VCaP (cell line): ENCODE results near the gene WDR91.

Experiments
- H3K27ac ChIP-seq: fragments of 450-650 bp; 2 replicates; pipeline ENCODE4 v1.5.1; 2017
- CTCF ChIP-seq: fragments of 450-650 bp; conservative IDR thresholded peaks from 2 replicates; pipeline ENCODE4 v1.5.1; 2017; ENCODE audit warnings: mild to moderate bottlenecking, moderate library complexity

The WDR91 gene

DNA sequence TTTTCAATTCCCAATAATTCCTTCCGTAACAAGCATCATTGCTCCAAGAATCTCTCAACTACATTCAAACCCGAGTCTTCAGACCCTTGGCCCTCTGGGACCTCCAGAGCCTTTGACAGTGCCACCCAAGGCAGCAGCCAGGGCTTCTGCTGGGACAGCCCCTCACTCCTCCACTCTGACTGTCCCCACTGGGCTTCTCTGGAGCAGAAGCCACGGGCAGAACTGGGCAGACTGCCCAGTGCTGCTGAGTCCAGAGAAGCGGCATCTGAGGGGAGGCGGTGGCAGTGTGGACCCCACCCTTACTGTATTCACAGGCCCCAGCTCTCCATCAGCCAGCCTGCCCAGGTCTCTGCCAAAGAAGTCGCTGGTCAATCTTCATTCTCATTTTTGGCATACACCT is 49.7 kb downstream of the WDR91 start:
- no peak overlapping the region for H3K27ac ChIP-seq
- no peak for TF ChIP-seq CTCF

- no peak overlapping the region for H3K27ac ChIP-seq
- no peak for TF ChIP-seq CTCF
Measured at GRCh38 chr7:135160858-135161653, 50.3 kb downstream of the WDR91 start.

- no peak overlapping the region for H3K27ac ChIP-seq
- no peak for TF ChIP-seq CTCF
Measured at GRCh38 chr7:135160098-135160857, 51.0 kb downstream of the WDR91 start.

- TF ChIP-seq CTCF: no peak
Measured at GRCh38 chr7:135159359-135160085, 51.8 kb downstream of the WDR91 start.

GRCh38 chr7:135158874-135159273 is 52.5 kb downstream of the WDR91 start:
- no peak overlapping the region for H3K27ac ChIP-seq
- no peak for TF ChIP-seq CTCF

More at GRCh38 chr7:135159359-135160085, 51.8 kb downstream of the WDR91 start:
- H3K27ac ChIP-seq: no peak overlapping the region

DNA sequence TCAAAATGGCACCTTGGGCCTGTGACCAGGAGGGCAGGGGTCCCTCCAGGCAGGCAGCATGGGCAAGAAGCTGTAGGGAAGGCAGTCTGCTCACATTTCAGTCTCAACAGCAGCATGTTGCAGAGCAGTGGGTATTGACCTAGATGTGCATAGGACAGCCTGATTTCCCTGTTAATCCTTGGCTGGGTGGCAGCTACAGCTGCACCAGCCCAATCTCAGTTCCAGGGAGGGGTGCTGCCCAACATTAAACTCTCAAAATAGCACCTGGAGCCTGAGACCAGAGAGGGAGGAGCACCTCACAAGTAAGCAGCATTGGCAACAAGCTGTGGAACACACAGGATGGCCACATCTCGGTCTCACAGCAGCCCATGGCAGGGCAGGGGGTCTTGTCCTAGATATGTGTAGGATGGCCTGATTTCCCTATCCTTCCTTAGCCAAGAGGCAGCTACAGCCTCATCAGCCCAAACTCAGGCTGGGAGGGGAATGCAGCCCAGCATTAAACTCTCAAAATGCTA is 53.1 kb downstream of the WDR91 start:
- TF ChIP-seq CTCF: no peak
- H3K27ac ChIP-seq: no peak overlapping the region

- no peak for TF ChIP-seq CTCF
Measured at GRCh38 chr7:135156290-135156689, 55.0 kb downstream of the WDR91 start.

More at GRCh38 chr7:135156290-135156689, 55.0 kb downstream of the WDR91 start:
- no peak overlapping the region for H3K27ac ChIP-seq
